Middle frontal gyrus (tissue), 1 donor: Measurements from ENCODE around the gene TRPT1.
A peak's percentile ranks its signal among the peaks of the same experiment; 100 is the strongest.
"Not testable (repeated sequence)": the region's sequence is repeated elsewhere in the genome, so short reads cannot be mapped to it uniquely, and the experiment has no call there.

Experiments used
- DNase-seq: peaks from one replicate; pipeline ENCODE4 v3.0.0-alpha.2; 2015; ENCODE audit warnings: low spot score; ENCODE audit errors: extremely low spot score

The TRPT1 gene

DNA sequence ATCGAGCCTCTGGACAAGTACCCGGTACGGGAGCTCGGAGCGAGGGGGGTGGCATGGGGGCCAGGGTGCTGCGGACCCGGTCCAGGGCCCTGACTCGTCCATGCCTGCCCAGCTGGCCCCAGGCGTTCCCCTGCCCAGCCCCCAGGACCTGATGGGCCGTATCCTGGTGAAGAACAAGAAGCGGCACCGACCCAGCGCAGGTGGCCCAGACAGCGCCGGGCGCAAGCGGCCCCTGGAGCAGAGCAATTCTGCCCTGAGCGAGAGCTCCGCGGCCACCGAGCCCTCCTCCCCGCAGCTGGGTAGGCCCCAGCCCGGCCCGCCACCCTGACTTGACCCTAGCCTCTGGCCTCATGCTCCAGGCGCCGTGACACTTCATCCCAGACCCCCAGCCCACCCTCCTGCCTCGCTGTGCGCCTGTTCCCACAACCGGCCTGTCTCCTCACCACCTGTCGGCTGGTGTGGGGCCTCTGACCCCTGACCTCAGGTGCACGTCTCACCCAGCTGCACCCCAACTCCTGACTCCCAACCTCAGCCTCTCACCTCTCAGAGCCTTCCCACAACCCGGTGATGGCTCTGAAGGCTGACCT lies 33.1 kb upstream of the TRPT1 start:
- no peak for DNase-seq

DNA sequence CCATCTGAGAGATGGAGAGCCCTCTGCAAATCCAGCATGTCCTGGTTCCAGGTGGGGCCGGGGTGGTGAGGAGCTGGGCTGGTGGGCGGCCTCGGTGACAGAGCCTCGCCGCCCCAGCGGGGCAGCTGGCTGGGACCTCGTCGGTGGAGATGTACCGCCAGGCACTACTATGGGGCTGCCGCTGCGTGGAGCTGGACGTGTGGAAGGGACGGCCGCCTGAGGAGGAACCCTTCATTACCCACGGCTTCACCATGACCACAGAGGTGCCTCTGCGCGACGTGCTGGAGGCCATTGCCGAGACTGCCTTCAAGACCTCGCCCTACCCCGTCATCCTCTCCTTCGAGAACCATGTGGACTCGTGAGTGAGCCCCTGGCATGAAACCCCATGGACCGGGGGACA lies 32.4 kb upstream of the TRPT1 start:
- no peak for DNase-seq

GRCh38 chr11:64256300-64256699 lies 30.3 kb upstream of the TRPT1 start:
- DNase-seq = no peak

GRCh38 chr11:64255135-64256128 lies 29.4 kb upstream of the TRPT1 start:
- no peak for DNase-seq

- no peak for DNase-seq
These were observed 28.3 kb upstream of the TRPT1 start for GRCh38 chr11:64254326-64254725.

GRCh38 chr11:64253481-64253880 lies 27.5 kb upstream of the TRPT1 start:
- no peak for DNase-seq

- no peak for DNase-seq
These were observed 27.1 kb upstream of the TRPT1 start for GRCh38 chr11:64253043-64253442.

GRCh38 chr11:64252003-64252872 lies 26.3 kb upstream of the TRPT1 start:
- DNase-seq = no peak

GRCh38 chr11:64251753-64252002 lies 25.7 kb upstream of the TRPT1 start:
- DNase-seq = no peak

DNA sequence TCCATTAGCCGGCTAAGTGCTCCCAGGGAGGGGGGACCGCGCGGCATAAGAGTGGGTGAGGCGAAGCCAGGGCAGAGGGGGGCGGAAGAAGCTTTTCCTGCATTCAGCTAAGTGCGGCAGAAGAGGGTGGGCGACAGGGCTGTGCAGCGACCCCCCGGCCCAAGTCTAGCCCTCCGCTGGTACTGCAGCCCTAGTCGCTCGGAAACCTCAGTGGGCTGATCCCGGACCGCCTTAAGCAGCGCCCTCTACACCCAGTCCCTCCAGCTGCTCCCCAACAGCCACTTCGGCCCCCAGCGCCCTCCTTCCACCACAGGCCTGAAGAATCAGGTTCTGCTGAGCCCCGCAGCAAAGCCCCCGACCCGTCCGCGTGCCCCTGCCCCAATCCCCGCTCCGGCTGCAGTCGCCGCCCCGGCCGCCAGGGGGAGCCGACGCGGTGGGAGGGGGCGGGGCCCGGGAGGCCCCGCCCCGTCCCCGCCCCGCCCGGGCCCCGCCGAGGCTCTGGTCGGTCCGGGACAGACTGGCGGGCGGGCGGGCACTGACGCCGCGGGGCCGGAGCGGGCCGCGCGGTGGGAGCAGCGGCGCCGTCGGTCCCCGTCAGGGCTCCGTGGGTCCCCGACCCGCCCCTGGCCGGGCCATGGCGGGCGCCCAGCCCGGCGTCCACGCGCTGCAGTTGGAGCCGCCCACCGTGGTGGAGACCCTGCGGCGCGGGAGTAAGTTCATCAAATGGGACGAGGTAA lies 25.2 kb upstream of the TRPT1 start, which contains the start of gene PLCB3:
Gene PLCB3 (plus strand): TSS at position 515 of the 737 bp plus-strand sequence. CDS start 120 bp downstream, at position 635.
- no peak for DNase-seq

GRCh38 chr11:64250415-64251015 lies 24.5 kb upstream of the TRPT1 start:
- no peak for DNase-seq

- no peak for DNase-seq
These were observed 23.8 kb upstream of the TRPT1 start for GRCh38 chr11:64249563-64250414.

DNA sequence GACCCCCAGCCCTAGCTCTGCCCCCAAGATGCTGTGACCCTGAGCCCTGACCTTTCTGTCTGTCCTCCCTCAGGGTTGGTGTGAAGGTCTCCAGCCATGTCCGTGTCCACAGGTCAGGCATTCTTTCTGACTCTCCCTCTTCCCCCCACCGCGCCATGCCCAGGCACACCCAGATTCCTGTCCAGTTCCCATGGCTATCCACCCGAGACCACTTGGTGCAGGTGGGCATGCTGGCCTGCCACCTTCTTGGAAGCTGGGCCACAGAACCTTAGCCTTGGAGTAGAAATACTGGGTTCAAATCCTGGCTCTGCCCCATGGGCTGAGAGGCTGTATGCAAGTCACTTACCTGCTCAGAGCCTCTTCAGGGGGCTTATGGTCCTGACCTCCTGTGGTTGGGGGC lies 23.1 kb upstream of the TRPT1 start:
- no peak for DNase-seq

DNA sequence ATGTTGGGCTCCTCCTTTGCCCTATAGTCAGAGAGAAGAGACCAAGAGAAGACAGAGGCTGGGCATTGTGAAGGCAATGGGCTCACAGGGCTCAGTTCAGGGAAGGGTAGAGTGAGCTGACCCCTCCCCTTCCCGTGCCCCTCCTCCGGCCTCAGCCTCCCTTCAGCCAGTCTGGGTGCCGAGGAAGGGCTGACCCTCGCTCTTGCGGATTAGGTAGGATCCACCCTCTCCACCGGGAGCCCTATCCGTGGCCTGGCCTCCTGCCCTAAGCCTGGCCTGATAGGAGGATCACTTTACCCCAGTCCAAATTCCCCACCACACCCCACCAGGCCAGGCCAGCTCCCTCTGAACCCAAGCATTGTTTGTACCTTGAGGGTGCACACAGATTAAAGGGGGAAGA lies 22.6 kb upstream of the TRPT1 start:
- DNase-seq = no peak

DNA sequence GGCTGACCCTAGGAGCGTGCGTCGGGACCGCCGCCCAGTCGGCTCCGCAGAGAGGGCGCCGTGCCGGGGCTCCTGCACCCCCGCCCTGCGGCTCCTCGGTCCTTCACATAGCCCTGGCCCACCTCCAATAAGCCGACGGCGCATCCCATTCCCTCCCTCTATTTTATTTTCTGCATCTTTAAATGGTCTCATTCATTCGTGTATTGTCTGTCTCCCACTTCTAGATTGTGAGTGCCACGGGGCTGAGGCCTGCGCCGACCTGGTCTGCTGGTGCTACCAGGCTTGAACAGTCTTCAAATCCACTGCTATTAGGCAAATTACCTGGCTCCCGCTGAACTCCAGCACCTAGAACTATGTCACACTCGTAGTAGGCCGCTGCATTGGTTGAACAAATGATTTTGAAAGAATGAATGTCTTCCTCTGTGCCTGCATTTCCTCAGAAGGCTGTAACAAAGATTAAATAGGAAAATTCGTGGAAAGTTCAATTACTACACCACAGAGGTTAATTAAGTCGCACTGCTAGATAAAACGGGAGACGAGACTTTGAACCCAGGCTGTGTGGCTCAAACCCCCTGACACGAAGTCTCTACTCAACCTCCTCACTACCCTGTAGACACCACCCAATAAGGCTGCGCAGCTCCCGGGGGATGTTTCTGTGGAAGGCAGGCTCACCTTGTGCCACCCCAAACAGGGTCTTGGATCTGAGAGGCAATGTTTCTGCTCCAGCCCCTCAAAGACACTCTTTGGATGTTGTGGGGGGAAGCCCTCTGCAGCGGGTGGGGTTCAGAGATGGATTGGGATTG lies 21.9 kb upstream of the TRPT1 start:
- no peak for DNase-seq

DNA sequence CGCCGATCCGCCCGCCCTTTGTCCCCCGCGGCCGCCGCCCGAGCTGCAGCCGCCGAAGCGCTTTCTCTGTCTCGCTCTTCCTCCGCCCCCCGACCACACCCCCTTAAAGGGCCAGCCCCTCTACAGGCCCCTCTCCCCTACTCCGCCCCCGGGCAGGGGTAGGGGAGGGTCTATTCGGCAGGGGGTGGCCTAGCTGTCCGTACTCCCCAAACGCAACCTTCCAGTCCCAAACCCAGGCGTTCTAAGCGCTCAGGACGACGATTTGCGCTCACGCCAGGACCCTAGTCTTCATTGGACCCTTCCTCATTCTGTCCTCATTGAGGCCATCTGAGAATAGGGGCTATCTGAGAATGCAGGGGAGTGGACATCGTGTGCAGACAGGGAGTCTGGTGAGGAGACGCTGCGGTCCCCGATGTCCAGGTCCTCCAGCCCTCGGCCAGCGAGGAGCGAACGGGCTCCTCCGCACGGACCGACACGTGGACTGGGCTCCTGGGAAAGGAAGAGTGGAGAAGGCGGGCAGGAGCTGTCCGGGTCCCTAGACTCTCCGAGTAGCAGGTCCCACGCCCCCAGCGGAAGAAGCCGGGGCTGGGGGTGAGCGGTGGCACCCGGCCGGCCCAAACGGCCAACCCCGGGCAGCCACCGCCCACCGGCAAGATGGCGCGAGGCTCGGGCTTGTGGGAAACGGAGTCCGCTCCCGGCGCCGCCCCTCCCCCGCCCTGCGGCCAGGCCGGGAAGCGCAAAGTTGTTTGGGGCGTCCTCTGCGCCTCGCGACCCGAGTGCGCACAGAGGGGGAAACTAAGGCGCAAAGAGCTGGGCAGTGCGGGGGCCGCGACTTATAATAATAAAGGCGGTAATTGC lies 21.1 kb upstream of the TRPT1 start, which contains the start of gene PPP1R14B:
Gene PPP1R14B (minus strand): TSS at position 73 of the 858 bp plus-strand sequence. CDS start 270 bp downstream, outside the sequence.
- DNase-seq = peak; percentile 76

GRCh38 chr11:64246621-64246870 lies 20.6 kb upstream of the TRPT1 start:
- DNase-seq = not testable (repeated sequence)
